GM19467 (cell line): ENCODE data around the gene ANGPTL1.

Experiments
- ATAC-seq: cut with Tn5 transposase; IDR thresholded peaks from one replicate; pipeline ENCODE4 v1.9.1; 2021; ENCODE audit warnings: mild to moderate bottlenecking, moderate library complexity; ENCODE audit not compliant: unreplicated experiment

The ANGPTL1 gene, protein sequence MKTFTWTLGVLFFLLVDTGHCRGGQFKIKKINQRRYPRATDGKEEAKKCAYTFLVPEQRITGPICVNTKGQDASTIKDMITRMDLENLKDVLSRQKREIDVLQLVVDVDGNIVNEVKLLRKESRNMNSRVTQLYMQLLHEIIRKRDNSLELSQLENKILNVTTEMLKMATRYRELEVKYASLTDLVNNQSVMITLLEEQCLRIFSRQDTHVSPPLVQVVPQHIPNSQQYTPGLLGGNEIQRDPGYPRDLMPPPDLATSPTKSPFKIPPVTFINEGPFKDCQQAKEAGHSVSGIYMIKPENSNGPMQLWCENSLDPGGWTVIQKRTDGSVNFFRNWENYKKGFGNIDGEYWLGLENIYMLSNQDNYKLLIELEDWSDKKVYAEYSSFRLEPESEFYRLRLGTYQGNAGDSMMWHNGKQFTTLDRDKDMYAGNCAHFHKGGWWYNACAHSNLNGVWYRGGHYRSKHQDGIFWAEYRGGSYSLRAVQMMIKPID

DNA sequence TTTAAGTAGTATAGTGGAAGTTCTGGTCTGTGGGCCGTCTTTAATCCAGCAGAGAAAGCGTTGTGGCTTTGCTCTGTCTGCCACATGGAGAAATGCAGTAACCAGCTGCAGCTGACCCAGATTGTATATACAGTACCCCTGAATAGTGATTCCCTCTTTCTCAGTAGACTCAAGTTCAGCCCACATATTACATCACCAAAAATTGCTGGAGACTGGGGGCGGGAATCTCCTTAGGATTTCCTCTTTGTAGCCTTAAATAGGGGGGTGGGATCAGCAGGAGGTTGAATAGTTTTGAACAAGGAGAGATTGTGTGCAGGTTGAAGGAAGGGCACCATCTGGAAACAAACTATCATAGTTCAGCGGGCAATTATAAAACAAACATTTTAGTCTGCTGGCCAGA is at the start of gene ANGPTL1:
ANGPTL1 (minus strand) TSS at position 134 of the 400 bp plus-strand sequence. CDS start 5,301 bp downstream, outside the sequence.
- ATAC-seq, result no peak

DNA sequence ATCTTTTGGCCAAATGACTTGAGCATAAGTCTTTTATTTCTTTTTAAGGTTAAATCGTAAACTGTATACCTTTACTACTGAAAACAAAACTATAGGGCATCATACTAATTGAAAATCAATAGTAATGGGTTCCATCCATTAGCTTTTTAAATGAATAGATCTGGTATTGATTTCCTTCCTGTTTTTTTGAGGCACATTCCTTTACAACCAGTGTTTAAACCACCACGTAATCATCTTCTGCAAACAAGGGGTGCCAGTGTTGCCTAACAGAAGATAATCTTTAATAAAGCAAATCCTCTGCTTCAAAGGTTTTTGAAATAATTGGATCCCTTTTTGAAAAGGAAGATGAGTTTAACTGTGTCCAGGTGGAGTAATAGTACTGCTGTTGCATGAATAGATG is 48.7 kb upstream of the ANGPTL1 start:
- no peak for ATAC-seq

DNA sequence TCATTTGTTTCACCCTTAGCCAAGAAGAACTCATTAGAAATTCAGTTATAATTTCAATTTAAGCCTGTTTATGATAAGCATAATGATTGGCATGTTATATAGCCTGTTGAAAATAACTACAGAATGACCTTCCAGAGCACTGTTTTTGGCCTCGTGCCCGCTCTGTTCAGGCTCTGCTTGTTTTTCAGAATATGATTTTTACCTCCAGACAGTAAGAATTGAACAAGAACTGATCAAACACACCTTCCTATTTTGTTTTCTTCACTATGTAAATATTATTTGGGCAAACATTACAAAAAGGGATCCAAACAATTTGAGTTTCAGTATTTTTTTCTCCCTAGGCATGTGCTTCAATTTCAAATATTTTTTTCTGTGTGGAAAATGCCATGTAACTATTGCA is 48.1 kb upstream of the ANGPTL1 start:
- no peak for ATAC-seq

DNA sequence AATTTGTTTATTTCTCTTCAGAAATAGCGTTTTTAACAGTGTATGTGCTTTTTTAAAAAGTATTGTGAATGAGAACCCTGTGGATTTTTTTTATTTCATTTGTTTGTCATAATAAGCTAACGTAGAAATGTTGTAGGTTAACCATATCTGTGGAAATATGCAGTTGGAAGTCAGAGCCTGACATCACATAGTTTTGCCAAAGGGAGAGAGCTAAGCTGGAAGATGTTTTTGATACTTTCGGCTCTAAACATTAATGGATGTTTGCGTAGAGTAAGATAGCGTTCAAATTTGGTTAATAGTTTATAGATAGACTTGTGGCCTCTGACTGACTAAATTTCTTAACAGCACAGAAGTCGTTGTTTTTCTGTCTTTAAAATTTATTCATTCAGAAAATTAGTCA is 47.4 kb upstream of the ANGPTL1 start:
- no peak for ATAC-seq

DNA sequence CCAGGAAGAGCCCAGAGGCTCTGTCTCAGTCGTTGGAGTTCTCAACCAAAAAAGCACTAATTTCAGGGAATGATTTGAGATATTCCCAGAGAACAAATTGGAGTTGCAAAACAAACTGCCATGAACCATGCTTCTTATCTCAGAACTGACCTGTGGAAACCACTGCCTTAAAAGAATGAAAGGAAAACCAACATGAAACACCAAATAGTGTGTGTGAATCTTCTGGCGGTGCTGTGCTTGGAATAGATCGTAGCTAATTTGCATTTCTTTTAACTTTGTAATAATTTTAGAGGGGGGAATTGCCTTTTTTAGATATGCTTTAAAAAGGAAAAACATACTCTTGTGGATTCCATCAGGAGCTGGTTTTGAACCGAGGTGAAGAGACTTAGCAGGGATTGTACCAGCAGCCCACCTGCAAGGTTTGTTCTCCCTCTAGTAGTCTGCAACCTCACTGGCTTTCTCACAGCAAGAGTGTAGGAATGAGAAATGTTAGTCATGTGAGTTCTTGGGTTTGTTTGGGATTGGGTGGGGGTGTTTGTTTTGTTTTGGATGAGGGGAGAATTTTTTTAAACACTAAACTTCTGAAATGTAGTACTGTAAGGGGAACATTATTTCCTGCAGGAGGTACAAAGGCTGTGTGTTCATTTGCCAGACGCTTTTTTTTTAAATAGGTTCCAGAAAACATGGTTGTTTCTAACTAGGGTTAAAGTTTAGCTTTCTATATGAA is 45.7 kb upstream of the ANGPTL1 start:
- ATAC-seq, result no peak

DNA sequence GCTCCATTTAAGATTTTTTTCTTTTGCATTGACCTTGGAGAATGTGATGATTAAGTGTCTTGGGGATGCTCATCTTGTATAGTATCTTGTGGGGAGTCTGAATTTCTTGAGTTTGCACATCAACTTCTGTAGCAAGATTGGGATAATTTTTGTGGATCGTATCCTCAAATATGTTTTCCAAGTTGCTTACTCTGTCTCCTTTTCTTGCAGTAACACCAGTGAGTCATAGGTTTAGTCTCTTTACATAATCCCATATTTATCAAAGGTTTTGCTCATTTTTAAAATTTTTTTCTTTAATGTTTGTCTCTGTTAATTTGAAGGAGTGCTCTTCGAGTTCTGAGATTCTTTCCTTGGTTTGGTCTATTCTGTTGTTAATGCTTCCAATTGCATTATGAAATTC is 41.7 kb upstream of the ANGPTL1 start:
- no peak for ATAC-seq

DNA sequence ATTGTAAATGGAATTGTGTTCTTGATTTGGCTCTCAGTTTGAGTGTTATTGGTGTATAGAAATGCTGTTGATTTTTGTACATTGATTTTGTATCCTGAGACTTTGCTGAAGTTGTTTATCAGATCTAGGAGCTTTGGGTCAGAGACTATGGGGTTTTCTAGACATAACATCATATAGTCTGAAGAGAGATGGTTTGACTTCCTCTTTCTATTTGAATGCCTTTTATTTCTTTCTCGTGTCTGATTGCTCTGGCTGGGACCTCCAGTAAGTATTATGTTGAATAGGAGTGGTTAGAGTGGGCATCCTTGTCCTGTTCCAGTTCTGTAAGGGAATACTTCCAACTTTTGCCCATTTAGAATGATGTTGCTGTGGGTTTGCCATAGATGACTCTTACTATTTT is 39.1 kb upstream of the ANGPTL1 start:
- no peak for ATAC-seq

DNA sequence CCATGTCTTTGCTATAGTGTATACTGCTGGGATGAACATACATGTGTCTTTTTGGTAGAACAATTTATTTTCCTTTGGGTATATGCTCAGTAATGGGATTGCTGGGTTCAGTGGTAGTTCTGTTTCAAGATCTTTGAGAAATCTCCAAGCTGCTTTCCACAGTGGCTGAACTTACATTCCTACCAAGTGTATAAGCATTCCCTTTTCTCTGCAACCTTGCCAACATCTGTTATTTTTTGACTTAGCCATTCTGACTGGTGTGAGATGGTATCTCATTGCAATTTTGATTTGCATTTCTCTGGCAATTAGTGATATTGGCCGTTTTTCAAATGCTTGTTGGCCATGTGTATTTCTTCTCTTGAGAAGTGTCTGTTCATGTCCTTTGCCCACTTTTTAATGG is 37.5 kb upstream of the ANGPTL1 start:
- no peak for ATAC-seq

DNA sequence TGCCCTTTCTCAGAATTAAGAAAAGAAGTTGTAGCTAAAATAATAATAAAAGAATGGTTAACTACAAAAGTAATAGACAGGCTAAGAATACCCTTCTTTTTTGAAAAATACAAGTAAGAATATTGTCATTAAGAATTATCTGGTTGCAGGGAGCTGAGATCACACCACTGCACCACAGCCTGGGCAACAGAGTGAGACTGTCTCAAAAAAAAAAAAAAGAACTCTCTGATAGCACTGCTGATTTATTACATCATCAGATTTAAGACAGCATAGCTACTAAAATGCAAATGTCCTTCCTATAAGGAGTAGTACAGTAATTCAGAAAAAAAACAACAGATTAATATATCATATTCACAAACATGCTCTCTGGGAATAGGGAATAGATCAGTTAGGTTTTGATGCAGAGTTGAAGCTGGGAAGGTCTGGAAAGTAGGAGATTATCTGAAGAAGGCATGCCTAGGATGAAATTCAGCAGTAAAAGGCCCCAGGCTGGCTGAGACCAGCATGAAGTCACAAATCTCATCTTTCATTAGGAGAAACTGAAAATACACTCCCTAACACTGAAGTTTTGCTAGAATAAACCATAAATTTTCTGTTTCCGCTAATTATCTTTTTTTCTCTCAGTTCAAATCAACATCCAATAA is 30.7 kb upstream of the ANGPTL1 start:
- no peak for ATAC-seq

DNA sequence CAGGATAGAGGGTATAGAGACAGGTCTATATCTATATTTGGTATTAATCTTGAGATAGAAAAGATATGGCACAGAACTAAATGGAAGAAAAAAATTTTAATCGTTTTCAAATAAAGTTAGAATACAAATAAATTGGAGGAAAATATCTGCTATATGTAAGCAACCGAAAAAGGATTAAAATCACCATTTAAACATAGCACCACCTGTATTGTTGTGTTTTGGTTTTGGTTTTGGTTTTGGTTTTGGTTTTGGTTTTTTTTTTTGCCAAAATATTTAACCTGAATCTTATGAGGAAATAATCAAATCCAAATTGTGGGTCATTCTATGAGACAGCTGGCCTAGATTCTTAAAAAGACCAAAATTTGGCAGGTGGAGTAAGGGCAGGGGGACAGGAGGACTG is 28.5 kb upstream of the ANGPTL1 start:
- ATAC-seq, result no peak

DNA sequence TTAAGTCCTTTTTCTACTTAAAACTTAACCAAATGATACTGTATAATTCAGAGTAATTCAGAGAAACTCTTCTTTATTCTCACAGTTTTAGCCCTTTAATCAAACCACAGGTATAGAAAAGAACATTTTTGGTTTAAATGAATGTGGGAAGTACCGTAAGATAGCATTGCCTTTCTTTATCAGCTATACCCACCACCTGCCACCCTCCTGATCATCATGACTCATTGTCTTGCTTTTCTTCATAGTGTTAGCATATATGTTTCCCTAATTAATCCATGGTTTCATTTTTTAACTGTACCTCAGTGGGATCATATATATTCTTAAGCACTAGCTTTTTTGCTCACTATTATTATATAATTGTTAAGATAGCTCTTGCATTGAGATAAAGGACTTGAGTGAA is 27.5 kb upstream of the ANGPTL1 start:
- ATAC-seq, result no peak

DNA sequence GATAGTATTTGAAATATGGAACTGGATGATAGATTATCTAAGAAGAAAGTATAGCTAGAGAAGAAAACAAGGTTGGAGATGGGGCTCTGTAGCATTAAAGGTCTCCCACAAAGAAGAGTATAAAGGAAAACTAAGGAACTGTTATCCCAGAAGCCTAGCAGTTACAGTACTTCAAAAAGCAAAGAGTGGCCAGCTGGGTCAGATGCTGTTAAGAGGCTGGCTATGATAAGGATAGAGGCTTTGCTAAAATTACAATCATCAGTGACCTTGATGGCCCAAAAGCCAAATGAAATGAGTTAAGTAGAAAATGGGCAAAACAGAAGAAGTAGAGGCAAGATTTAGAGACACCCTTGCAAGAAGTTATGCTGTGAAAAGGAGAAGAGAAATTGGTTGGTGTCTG is 25.1 kb upstream of the ANGPTL1 start:
- ATAC-seq, result no peak

DNA sequence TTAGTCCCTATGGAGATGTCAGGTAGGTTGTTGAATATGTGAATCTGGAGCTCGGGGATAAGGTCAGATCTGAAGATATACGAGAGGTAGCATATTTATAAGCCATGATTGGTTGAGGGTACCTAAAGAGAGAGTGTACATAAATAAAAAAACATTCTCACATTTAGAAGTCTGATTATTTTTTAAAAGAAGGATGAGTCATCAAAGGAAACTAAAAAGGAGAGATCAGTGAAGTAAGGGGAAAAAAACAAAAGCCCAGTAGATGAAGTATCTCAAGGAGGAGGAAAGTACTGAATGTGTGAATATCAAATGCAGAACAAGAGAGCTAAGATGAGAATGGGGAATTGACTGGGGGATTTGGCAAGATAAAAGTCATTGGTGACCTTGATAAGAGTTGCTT is 15.7 kb upstream of the ANGPTL1 start:
- no peak for ATAC-seq

DNA sequence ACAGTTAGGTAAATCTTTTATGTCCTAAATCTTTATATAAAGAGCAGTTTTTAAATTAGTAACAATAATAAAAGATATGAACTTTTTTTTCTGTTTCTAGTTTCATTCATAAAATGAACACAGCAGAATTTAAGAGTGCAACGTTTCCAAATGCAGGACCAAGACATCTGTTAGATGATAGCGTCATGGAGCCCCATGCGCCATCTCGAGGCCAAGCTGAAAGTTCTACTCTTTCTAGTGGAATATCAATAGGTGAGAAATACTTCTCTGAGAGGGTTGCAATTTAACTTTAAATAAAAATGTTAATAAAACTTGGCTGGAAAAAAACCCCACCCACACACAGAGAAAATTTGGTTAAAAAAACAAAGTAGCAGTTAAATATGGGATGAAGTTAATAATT is 15.0 kb upstream of the ANGPTL1 start:
- no peak for ATAC-seq

DNA sequence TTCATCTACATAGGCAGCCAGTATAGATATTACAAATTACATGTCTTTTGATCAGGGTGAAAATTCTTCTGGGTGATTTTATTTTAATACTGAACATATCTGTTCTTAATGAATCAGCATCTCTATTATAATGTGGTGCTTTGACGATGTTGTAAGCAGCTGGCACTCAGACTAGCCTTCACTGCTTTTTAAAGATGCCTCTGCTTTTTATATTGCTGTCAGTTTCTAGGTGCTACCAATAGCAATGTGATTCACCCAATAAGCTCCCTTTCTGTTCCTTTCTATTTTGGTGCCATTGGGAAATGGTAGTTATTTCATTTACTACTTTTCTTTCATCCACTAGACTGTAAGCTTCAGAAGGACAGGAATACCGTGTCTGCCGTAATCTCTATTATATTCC is 11.1 kb upstream of the ANGPTL1 start:
- no peak for ATAC-seq

DNA sequence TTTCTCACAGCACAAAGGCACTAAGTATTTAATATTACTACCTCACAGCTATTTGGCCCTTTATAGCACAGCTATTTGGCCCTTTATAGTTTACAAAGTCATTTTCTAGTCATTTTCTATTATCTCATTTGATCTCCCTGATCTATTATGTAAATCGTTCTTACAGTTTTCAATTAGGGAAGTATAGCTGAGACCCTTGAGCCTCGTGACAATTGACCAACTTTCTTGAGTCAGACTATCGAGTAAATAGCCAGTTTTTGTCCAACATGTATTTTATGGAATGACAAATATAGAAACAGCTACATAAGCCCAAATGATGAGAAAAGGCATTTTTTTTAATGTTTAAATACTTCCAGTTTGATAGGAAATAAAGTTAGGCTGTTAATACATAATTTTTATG is 7.0 kb upstream of the ANGPTL1 start:
- ATAC-seq, result no peak

DNA sequence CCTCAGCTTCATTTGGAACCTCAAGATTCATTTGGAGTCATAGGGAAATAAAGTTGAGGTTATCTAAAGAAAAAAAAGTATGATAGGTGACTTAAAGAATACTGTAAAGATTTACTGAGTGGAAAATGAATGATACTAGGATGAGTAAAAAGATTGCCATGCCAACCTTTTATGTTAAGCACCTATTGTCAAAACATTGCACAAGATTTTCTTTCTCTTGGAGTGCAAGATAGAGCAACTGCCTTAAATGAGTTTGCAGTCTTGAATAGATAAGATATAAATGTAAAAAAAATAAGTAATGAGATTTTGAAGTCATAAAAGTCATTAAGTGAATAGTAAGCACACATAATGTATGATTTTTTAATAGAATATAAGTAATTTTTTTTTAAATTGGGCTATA is 5.1 kb upstream of the ANGPTL1 start:
- no peak for ATAC-seq

DNA sequence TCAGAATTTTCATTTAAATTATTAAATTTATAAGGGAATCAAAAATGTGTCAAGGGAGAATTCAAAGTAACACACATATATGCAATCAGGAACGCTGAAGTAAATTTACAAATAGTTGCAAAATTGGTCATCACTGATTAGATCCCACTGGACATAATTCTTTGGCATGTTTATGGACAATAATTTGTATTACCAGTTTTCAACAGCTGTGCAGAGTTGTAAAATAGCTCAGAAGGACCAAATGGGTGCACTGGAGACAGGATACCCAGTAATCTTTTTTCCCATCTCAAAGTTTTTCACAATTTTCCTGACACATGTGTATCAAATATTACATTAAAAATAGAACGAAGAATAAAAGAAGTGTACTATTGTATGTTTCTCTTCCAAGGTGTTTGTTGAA is 4.1 kb upstream of the ANGPTL1 start:
- no peak for ATAC-seq

DNA sequence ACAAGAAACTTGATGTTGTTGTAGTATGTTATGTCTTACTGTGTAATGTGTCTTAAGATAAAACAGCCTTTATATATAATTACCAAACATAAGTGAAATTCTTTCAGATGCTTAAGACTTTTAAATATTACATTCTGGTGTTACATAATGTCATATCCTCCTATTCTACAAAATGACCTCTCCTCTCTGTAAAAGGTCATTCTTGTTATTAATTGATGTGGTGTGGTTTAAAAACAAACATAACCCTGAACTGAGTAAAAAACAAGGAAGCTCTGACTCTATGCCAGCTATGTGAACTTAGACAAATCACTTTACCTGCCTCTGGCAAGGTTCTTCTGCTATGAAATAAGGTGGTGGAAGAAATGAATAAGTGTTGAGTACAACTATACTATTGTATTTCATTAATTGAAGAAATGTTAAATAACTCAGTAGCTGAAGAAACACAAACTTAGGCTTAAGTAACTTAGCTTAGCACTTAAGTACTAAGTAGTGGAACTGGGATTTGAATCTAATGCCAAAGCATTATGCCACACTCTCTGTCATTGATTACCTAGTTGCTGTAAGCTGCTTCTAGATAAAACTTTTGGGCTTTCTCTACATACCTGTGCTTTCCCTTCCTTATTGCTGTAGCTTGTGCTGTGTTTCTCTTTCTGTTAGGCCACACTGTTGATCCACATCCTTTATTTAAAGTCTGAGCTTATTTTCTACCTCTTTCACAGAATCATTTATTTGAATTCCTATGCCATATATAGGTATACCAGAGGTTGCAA is 859 bp upstream of the ANGPTL1 start:
- no peak for ATAC-seq

DNA sequence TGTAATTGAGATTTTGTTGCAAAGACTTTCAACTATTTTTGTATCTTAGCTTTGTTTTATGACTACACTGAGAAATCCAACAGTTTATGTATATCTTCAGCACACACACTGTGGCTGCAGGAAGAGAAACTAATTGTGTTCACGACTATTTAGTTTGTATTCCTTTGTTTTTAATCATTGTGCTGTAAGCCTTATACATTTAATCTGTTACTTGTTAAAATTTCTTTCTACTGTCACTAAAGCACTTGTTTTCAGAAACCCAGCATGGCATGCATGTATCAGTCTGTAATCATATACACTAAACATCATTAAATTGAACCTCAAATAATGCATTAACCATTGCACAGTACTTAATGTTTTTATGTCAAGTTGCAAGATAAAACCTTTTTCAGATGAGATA is 656 bp downstream of the ANGPTL1 start:
- ATAC-seq, result no peak

DNA sequence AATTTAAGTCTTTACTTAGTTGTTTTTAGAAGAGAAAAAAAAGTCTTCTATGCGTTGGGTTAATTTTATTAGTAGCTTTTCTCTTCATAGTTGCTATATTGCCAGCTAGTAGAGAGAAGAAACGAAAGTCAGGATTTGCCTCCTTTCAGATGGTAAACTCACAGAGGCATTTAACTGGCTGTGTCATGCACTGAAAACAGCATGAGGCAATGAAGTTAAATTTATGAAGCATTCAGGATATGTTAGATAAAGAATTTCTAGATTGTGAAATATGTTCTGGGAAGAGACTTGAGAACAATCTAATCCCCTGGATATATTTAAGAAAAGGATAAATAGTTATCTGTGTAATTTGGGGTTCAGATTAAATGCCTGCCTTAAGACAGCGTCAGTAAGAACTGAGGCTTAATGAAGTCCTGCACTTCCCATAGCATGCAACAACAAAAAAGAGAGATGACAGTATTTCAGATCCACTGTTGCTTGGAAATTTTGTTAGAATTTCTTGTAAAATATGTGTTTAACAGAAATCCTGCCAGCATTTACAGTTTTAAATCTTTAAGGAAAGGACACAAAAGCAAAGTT is 1.7 kb downstream of the ANGPTL1 start:
- no peak for ATAC-seq
